Peyer's patch (tissue), 4 donors: ENCODE data around the gene VASN. TPM values are rescaled to one million over a fixed set of nuclear protein-coding genes. Genes with fewer than 3 reads are reported as not detected.

Experiments used
- DNase-seq, 3 donors: peaks; one replicate each; pipeline ENCODE4 v3.0.0-alpha.2; 2017 to 2019
- H3K27ac ChIP-seq, 4 donors: fragments of 200-600 bp; sonication (generic); one replicate each; pipeline ENCODE4 v1.5.1; 2016 to 2019
- H3K27me3 ChIP-seq, 2 donors: fragments of 200-600 bp; sonication (generic); one replicate each; pipeline ENCODE4 v1.5.1; 2019
- H3K36me3 ChIP-seq, 3 donors: fragments of 200-600 bp; sonication (generic); one replicate each; pipeline ENCODE4 v1.5.1; 2016 to 2019
- H3K4me1 ChIP-seq, 4 donors: fragments of 200-600 bp; sonication (generic); one replicate each; pipeline ENCODE4 v1.5.1; 2016 to 2019
- H3K4me3 ChIP-seq, 4 donors: fragments of 200-600 bp; sonication (generic); 1 replicate in 3 of 4; 2 replicates in 1 of 4; pipeline ENCODE4 v1.5.1; 2016 to 2019; ENCODE audit warnings: mild to moderate bottlenecking in 1 of 4
- H3K9me3 ChIP-seq, 4 donors: fragments of 200-600 bp; sonication (generic); one replicate each; pipeline ENCODE4 v1.5.1; 2016 to 2019; ENCODE audit warnings: mild to moderate bottlenecking in 1 of 4
- POLR2A ChIP-seq, 2 donors: fragments of 450-650 bp; IDR thresholded peaks; one replicate each; pipeline ENCODE4 v1.5.1; 2017; ENCODE audit warnings: antibody characterized with exemption in 2 of 2, mild to moderate bottlenecking in 2 of 2, moderate library complexity in 2 of 2
- total RNA-seq, 4 donors: library from RNA; depleted of rRNA; stranded (reverse); fragments of >200 nt; gene quantifications; one replicate each; pipeline ENCODE4 v1.1.0, GENCODE V29; 2016
- TF ChIP-seq, protein P1 (sequence below), 6 experiments: fragments of 450-650 bp in 4 of 6; fragments of 200-600 bp in 2 of 6; sonication (generic) in 1 of 6; IDR thresholded peaks; one replicate each; pipeline ENCODE4 v1.5.1; 2017 to 2019; ENCODE audit warnings: antibody characterized with exemption in 6 of 6, mild to moderate bottlenecking in 3 of 6, moderate library complexity in 1 of 6

Gene VASN
- total RNA-seq, 4 donors from 2014 or later: 2.1 to 18.2 (median 8.4) TPM

DNA sequence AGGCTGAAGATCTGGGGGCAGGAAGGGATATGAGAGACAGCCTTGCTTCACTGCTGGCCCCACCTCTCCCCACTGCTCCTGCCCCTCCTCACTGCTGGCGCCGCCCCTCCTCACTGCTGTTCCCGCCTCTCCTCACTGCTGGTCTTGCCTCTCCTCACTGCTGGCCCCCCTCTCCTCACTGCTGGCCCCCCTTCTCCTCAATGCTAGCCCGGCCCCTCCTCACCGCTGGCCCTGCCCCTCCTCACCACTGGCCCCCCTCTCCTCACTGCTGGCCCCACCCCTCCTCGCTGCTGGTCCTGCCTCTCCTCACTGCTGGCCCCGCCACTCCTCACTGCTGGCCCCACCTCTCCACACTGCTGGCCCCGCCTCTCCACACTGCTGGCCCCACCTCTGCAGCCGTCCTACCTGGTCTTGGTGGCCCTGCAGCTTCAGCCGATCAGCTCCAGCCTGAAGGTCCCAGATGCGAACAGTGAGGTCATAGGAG, 11.1 kb upstream of the VASN start:
- no peak overlapping the region for H3K4me3 ChIP-seq
- TF ChIP-seq, protein P1, sequence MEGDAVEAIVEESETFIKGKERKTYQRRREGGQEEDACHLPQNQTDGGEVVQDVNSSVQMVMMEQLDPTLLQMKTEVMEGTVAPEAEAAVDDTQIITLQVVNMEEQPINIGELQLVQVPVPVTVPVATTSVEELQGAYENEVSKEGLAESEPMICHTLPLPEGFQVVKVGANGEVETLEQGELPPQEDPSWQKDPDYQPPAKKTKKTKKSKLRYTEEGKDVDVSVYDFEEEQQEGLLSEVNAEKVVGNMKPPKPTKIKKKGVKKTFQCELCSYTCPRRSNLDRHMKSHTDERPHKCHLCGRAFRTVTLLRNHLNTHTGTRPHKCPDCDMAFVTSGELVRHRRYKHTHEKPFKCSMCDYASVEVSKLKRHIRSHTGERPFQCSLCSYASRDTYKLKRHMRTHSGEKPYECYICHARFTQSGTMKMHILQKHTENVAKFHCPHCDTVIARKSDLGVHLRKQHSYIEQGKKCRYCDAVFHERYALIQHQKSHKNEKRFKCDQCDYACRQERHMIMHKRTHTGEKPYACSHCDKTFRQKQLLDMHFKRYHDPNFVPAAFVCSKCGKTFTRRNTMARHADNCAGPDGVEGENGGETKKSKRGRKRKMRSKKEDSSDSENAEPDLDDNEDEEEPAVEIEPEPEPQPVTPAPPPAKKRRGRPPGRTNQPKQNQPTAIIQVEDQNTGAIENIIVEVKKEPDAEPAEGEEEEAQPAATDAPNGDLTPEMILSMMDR (IDR thresholded peaks at IDR 0.05): no peak
- no peak for TF ChIP-seq POLR2A (IDR thresholded peaks at IDR 0.05)
- DNase-seq: no peak
- no peak overlapping the region for H3K27ac ChIP-seq
- no peaks in the 10 kb centered on the region for H3K27me3 ChIP-seq
- H3K36me3 ChIP-seq: peaks cover 0 to 83% (median 0%) of the 10 kb centered on the region in 3 donors
- no peaks in the 10 kb centered on the region for H3K9me3 ChIP-seq
- no peaks in the 10 kb centered on the region for H3K4me1 ChIP-seq

DNA sequence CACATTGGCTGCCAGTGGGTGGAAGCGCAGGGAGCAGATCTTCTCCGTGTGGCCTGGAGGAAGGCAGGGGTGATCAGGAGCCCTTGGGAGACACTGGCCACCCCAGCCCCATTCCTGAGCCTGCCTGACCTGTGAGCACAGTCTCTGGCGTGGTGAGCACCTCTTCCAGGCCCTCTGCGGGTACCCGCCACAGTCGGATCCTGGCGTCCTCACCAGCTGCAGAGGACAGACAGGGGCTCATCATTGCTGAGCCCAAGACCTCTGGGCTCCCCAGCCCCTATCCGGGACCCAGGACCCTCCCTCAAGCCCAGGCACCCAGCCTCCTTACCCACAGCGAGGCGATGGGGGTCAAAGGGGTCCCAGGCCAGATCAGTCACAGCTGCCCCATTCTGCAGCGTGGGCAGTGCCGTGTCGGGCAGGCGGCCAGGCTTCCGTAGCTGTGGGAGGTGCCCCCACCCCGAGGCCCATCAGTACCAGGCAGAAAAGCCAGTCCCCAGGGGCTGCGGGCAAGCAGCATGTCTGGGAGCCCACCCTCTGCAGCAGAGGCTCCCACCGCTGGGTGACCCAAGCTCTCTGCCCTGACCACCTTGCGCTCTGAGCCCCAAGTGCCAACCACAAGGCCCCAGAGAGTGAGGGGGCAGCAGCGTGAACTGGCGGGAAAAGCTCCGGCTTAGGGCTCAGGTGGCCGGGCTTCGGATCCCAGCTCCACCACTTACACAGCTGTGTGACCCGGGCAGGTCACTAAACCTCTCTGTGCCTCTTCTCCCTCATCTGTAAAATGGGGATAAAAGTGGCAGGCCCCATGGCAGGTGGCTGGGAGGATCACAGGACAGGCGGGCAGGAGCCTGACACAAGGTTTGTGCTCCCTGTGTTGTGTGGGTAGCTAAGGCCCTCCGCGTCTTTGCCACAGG, 10.4 kb upstream of the VASN start:
- Histone ChIP-seq H3K36me3 (peaks cover 0 to 86% (median 0%) of the 10 kb centered on the region in 3 donors), H3K4me3 (no peak overlapping the region), H3K9me3 (no peaks in the 10 kb centered on the region), H3K4me1 (no peaks in the 10 kb centered on the region), H3K27ac (no peak overlapping the region), H3K27me3 (no peaks in the 10 kb centered on the region)
- TF ChIP-seq, protein P1 (IDR thresholded peaks at IDR 0.05): no peak
- TF ChIP-seq POLR2A (IDR thresholded peaks at IDR 0.05): no peak
- no peak for DNase-seq

GRCh38 chr16:4361944-4362311, 9.7 kb upstream of the VASN start:
- Histone ChIP-seq H3K36me3 (peaks cover 0 to 89% (median 0%) of the 10 kb centered on the region in 3 donors), H3K4me3 (no peak overlapping the region)

DNA sequence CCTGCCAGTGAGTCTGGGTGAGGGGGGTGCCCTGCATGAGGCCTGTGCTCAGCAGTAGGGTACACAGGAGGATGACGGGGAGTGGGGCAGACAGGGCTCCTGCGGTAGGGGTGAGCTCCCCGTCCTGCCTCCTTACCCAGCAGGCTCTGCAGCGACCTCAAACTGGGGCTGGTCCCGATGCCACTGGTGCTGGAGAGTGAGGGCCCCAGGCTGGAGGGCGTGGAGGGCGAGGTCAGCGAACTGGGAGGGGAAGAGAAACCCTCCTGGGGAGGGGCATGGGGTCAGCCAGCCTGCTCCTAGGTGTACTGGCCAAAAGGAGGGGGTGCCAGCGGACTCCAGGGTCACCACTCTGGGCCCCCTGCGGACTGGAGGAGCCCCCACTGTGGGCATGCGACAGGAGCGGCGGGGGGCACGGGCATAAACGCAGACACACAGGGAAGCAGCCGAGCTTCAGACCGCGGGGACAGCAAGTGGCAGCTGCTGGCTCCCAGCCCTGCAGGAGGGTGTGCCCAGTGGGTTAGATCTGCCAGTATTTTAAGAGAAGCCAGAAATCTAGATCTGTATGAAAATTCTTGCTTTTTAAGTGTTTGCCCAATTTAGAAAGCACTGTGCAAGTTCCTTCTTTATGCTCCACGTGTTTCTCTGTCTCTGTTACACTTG, 9.0 kb upstream of the VASN start:
- Histone ChIP-seq H3K27ac (no peak overlapping the region), H3K9me3 (no peaks in the 10 kb centered on the region), H3K27me3 (no peaks in the 10 kb centered on the region), H3K4me1 (no peaks in the 10 kb centered on the region), H3K36me3 (peaks cover 0 to 90% (median 0%) of the 10 kb centered on the region in 3 donors), H3K4me3 (no peak overlapping the region)
- DNase-seq: no peak
- TF ChIP-seq POLR2A (IDR thresholded peaks at IDR 0.05): no peak
- TF ChIP-seq, protein P1 (IDR thresholded peaks at IDR 0.05): no peak

More at GRCh38 chr16:4361944-4362311, 9.7 kb upstream of the VASN start:
- H3K4me1 ChIP-seq: no peaks in the 10 kb centered on the region
- no peak for TF ChIP-seq POLR2A (IDR thresholded peaks at IDR 0.05)
- TF ChIP-seq, protein P1 (IDR thresholded peaks at IDR 0.05): no peak
- no peaks in the 10 kb centered on the region for H3K27me3 ChIP-seq
- no peak overlapping the region for H3K27ac ChIP-seq
- no peak for DNase-seq
- H3K9me3 ChIP-seq: no peaks in the 10 kb centered on the region

DNA sequence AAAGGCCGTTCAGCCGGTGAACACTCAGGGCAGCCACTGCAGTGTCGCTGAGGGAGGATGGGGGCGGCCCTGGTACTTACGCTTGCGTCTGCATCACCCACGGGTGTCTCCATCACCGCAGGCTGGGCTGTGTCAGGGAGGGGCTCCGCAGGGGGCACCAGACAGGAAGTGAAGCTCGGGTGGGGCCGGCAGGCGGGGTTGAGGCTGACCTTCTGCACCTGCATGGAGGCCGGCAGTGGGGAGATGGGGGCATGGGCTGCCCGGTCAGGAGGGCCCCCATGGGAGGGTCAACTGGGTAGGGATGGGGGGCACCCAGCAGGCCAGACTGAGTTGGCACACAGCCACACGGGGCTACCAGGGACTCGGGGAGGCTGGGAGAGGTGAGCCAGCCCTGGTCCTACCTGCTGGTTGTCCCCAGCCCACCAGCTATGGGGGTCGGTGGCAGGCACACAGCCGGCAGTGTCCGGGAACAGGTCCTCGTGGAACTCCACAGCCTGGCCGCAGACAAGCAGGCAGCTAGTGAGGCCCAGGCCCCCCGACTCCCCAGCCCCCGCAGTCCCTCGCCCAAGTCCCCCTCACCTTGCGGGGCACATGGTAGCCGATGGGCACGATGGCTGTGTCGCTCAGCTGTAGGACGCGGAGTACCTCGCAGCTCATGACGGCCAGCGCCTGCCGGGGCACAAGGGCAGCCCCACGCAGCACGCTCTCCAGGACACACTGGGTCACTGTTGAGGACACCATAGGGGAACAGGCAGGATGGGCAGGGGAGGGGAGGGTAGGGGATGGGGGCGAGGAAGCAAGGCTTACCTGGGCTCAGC, 7.2 kb upstream of the VASN start:
- H3K9me3 ChIP-seq: no peaks in the 10 kb centered on the region
- H3K27ac ChIP-seq: no peak overlapping the region
- no peak overlapping the region for H3K4me3 ChIP-seq
- TF ChIP-seq, protein P1 (IDR thresholded peaks at IDR 0.05): no peak
- TF ChIP-seq POLR2A (IDR thresholded peaks at IDR 0.05): no peak
- no peaks in the 10 kb centered on the region for H3K27me3 ChIP-seq
- peaks cover 0 to 77% (median 0%) of the 10 kb centered on the region in 3 donors for H3K36me3 ChIP-seq
- DNase-seq: no peak
- H3K4me1 ChIP-seq: peaks cover 0 to 8% (median 0%) of the 10 kb centered on the region in 4 donors
